RWPE2 (cell line): Measurements from ENCODE around the gene CLIC1.
A peak's percentile ranks its signal among the peaks of the same experiment; 100 is the strongest.

Experiments used
- ATAC-seq: fragments of 200-7000 bp; cut with Tn5 transposase; 3 replicates; pipeline ENCODE4 v1.9.1; 2021; ENCODE audit warnings: low read depth
- DNase-seq: peaks from one replicate; pipeline ENCODE4 v3.0.0-alpha.2; 2020; ENCODE audit warnings: low spot score
- H3K27ac ChIP-seq: fragments of 450-650 bp; 2 replicates; pipeline ENCODE4 v1.5.1; 2017; ENCODE audit warnings: mild to moderate bottlenecking; ENCODE audit not compliant: poor library complexity, severe bottlenecking
- H3K27me3 ChIP-seq: fragments of 250-450 bp; sonication (Bioruptor Pico); 2 replicates; pipeline ENCODE4 v1.5.1; 2021; ENCODE audit warnings: mild to moderate bottlenecking, moderate library complexity; ENCODE audit not compliant: insufficient read depth, poor library complexity, severe bottlenecking
- H3K36me3 ChIP-seq: fragments of 250-450 bp; sonication (Bioruptor Pico); 2 replicates; pipeline ENCODE4 v1.5.1; 2020; ENCODE audit warnings: low read depth, mild to moderate bottlenecking, moderate library complexity
- H3K4me1 ChIP-seq: fragments of 250-450 bp; sonication (Bioruptor Pico); 2 replicates; pipeline ENCODE4 v1.5.1; 2021; ENCODE audit warnings: mild to moderate bottlenecking, moderate library complexity; ENCODE audit not compliant: insufficient read depth, poor library complexity, severe bottlenecking
- H3K4me3 ChIP-seq: fragments of 250-450 bp; sonication (Bioruptor Pico); 2 replicates; pipeline ENCODE4 v1.5.1; 2021; ENCODE audit warnings: mild to moderate bottlenecking, moderate library complexity; ENCODE audit not compliant: severe bottlenecking
- H3K9me3 ChIP-seq: fragments of 250-450 bp; sonication (Bioruptor Pico); 2 replicates; pipeline ENCODE4 v1.5.1; 2021; ENCODE audit warnings: mild to moderate bottlenecking, moderate library complexity; ENCODE audit not compliant: severe bottlenecking
- CTCF ChIP-seq: fragments of 450-650 bp; IDR thresholded peaks from one replicate; pipeline ENCODE4 v1.5.1; 2017; ENCODE audit warnings: mild to moderate bottlenecking, moderate library complexity; ENCODE audit not compliant: poor library complexity, severe bottlenecking

Gene CLIC1

GRCh38 chr6:31729979-31730630, 6.2 kb downstream of the CLIC1 start:
- Histone ChIP-seq H3K4me1 (peaks cover 13% of the 10 kb centered on the region), H3K4me3 (peak overlapping the region; percentile 66), H3K27me3 (no peaks in the 10 kb centered on the region), H3K27ac (peak overlapping the region; percentile 63), H3K36me3 (peaks cover 50% of the 10 kb centered on the region), H3K9me3 (no peaks in the 10 kb centered on the region)
- DNase-seq (no peak), ATAC-seq (peak; percentile 61)
- no peak for TF ChIP-seq CTCF

- Histone ChIP-seq H3K4me1 (peaks cover 12% of the 10 kb centered on the region), H3K27ac (peak overlapping the region; percentile 63), H3K27me3 (no peaks in the 10 kb centered on the region), H3K36me3 (peaks cover 44% of the 10 kb centered on the region), H3K9me3 (no peaks in the 10 kb centered on the region), H3K4me3 (peak overlapping the region; percentile 66)
- DNase-seq (peak; percentile 89), ATAC-seq (peak; percentile 81)
- TF ChIP-seq CTCF = peak; percentile 85
Observed at GRCh38 chr6:31729515-31729978, 6.8 kb downstream of the CLIC1 start.

- DNase-seq = no peak
- H3K4me1 ChIP-seq = peaks cover 6% of the 10 kb centered on the region
- H3K27me3 ChIP-seq = no peaks in the 10 kb centered on the region
- TF ChIP-seq CTCF = no peak
- peak within 1 kb of the TSS; percentile 66 for H3K4me3 ChIP-seq
- ATAC-seq = peak; percentile 29
- H3K36me3 ChIP-seq = peaks cover 38% of the 10 kb centered on the region
- H3K9me3 ChIP-seq = no peaks in the 10 kb centered on the region
- peak within 1 kb of the TSS; percentile 63 for H3K27ac ChIP-seq
Observed at GRCh38 chr6:31728767-31729514, 7.4 kb downstream of the CLIC1 start, which contains the start of gene DDAH2. Gene DDAH2 (minus strand): TSS chr6:31729299. CDS start chr6:31729161, 138 bp downstream.

GRCh38 chr6:31727717-31728671, 8.3 kb downstream of the CLIC1 start:
- H3K9me3 ChIP-seq = no peaks in the 10 kb centered on the region
- no peak overlapping the region for H3K27ac ChIP-seq
- TF ChIP-seq CTCF = no peak
- H3K4me1 ChIP-seq = peaks cover 3% of the 10 kb centered on the region
- ATAC-seq (no peak), DNase-seq (no peak)
- H3K36me3 ChIP-seq = peaks cover 28% of the 10 kb centered on the region
- no peaks in the 10 kb centered on the region for H3K27me3 ChIP-seq
- no peak overlapping the region for H3K4me3 ChIP-seq
